Aorta (tissue), 5 donors: Measurements from ENCODE around the gene CHADL. TPM values are rescaled to one million over a fixed set of nuclear protein-coding genes. Genes with fewer than 3 reads are reported as not detected.

Source experiments
- ATAC-seq: fragments of 200-7000 bp; cut with Tn5 transposase; one replicate; pipeline ENCODE4 v1.9.1; 2022; ENCODE audit warnings: moderate library complexity; ENCODE audit not compliant: low FRiP score
- DNase-seq, 2 donors: peaks; one replicate each; pipeline ENCODE4 v3.0.0-alpha.2; 2020
- H3K27ac ChIP-seq, 2 donors: one replicate each; pipeline ENCODE4 v1.5.1; 2013; ENCODE audit warnings: low read length in 2 of 2, mild to moderate bottlenecking in 2 of 2, moderate library complexity in 2 of 2, control low read depth in 1 of 2, inconsistent platforms in 1 of 2, low read depth in 1 of 2
- H3K27me3 ChIP-seq, 2 donors: one replicate each; pipeline ENCODE4 v1.6.1; 2013; ENCODE audit warnings: control low read depth in 1 of 2, low read length in 1 of 2, mild to moderate bottlenecking in 1 of 2, moderate library complexity in 1 of 2; ENCODE audit not compliant: insufficient read depth in 2 of 2, control insufficient read depth in 1 of 2
- H3K36me3 ChIP-seq, 2 donors: one replicate each; pipeline ENCODE4 v1.6.1; 2013; ENCODE audit warnings: control low read depth in 1 of 2, low read length in 1 of 2, mild to moderate bottlenecking in 1 of 2; ENCODE audit not compliant: insufficient read depth in 2 of 2, control insufficient read depth in 1 of 2
- H3K4me1 ChIP-seq, 2 donors: one replicate each; pipeline ENCODE4 v1.6.1; 2013; ENCODE audit warnings: low read length in 2 of 2, control low read depth in 1 of 2, mild to moderate bottlenecking in 1 of 2, moderate library complexity in 1 of 2; ENCODE audit not compliant: insufficient read depth in 2 of 2, control insufficient read depth in 1 of 2
- H3K4me3 ChIP-seq, 2 donors: one replicate each; pipeline ENCODE4 v1.5.1; 2013; ENCODE audit warnings: low read length in 2 of 2, control low read depth in 1 of 2, mild to moderate bottlenecking in 1 of 2
- H3K9me3 ChIP-seq: one replicate; pipeline ENCODE4 v1.6.1; 2013; ENCODE audit warnings: mild to moderate bottlenecking, low read length; ENCODE audit not compliant: control insufficient read depth
- WGBS, 2 donors: extraction: QIAGEN DNeasy Blood & Tissue Kit; methylation state at CpG; one replicate each; pipeline ENCODE4 v1.1.7; 2013; 5-methylcytosine and 5-hydroxymethylcytosine counted together
- intact Hi-C, 2 donors: fragments of 100-400 bp; cut with DNase I; formaldehyde crosslinking; loops; one replicate each; pipeline versions ENCODE4 v1.14.2 to v1.15.0; 2022
- polyA plus RNA-seq, 2 donors: library from polyadenylated mRNA; stranded (reverse); fragments of 200-250 nt; gene quantifications; one replicate each; pipeline ENCODE4 v1.2.3, GENCODE V29; 2013
- total RNA-seq, 2 donors: library from RNA; stranded (reverse); fragmentation: NEBNext Ultra II Directional; extraction: Animal tissue kit (Norgen Biotek cat#: 25700); gene quantifications; one replicate each; pipeline ENCODE4 v1.2.1, GENCODE V29; 2021
- donor health status: healthy with polysubstance abuse.
- donor health status: Bipolar disorder and iron deficiency.
- donor health status: DM: no; HTN: no; CAD: no.
- donor health status: DM: no; HTN: no; CAD: no.
- donor health status: DM: yes; HTN: yes; CAD: no.

CHADL gene
- total and polyA plus RNA-seq, 4 donors, result 1.2 to 7.0 (median 2.7) TPM; not detected in 1

- Histone ChIP-seq H3K4me1 (no peaks in the 10 kb centered on the region), H3K27me3 (no peaks in the 10 kb centered on the region), H3K36me3 (peaks cover 2 to 10% of the 10 kb centered on the region in 2 donors), H3K4me3 (no peak overlapping the region), H3K9me3 (no peaks in the 10 kb centered on the region), H3K27ac (no peak overlapping the region)
- ATAC-seq, result peak; percentile 20
- intact Hi-C loops, result no loop called here
- WGBS, 2 donors, result 93% methylated on average over 14 of the region's 14 CpGs
- no peak for DNase-seq
Observed at GRCh38 chr22:41249442-41249841, 8.7 kb upstream of the CHADL start.

- no peak for ATAC-seq
- intact Hi-C loops, result no loop called here
- Histone ChIP-seq H3K27me3 (no peaks in the 10 kb centered on the region), H3K36me3 (peaks cover 2 to 10% of the 10 kb centered on the region in 2 donors), H3K4me3 (no peak overlapping the region), H3K9me3 (no peaks in the 10 kb centered on the region), H3K27ac (no peak overlapping the region), H3K4me1 (no peaks in the 10 kb centered on the region)
- 95% methylated on average over 10 of the region's 10 CpGs for WGBS, 2 donors
- no peak for DNase-seq
Observed at GRCh38 chr22:41248758-41249157, 8.0 kb upstream of the CHADL start.

- Histone ChIP-seq H3K36me3 (peaks cover 2 to 10% of the 10 kb centered on the region in 2 donors), H3K27ac (no peak overlapping the region), H3K4me3 (no peak overlapping the region), H3K27me3 (no peaks in the 10 kb centered on the region), H3K4me1 (no peaks in the 10 kb centered on the region), H3K9me3 (no peaks in the 10 kb centered on the region)
- intact Hi-C loops, result no loop called here
- no peak for DNase-seq
- WGBS, 2 donors, result 94 to 98% methylated on average over 7 to 15 of the region's 15 CpGs
- ATAC-seq, result no peak
Observed at GRCh38 chr22:41248314-41248713, 7.6 kb upstream of the CHADL start.

- Histone ChIP-seq H3K36me3 (peaks cover 0 to 10% of the 10 kb centered on the region in 2 donors), H3K4me3 (no peak overlapping the region), H3K27ac (no peak overlapping the region), H3K27me3 (no peaks in the 10 kb centered on the region), H3K9me3 (no peaks in the 10 kb centered on the region), H3K4me1 (no peaks in the 10 kb centered on the region)
- WGBS, 2 donors, result 88 to 89% methylated on average over 7 of the region's 7 CpGs
- DNase-seq (no peak), ATAC-seq (no peak)
- intact Hi-C loops, result no loop called here
Observed at GRCh38 chr22:41247703-41248102, 7.0 kb upstream of the CHADL start.

GRCh38 chr22:41245917-41246499 lies 5.3 kb upstream of the CHADL start:
- H3K27ac ChIP-seq, result no peak overlapping the region
- ATAC-seq (no peak), DNase-seq (no peak)
- intact Hi-C loops, result no loop called here
- H3K27me3 ChIP-seq, result no peaks in the 10 kb centered on the region
- H3K4me3 ChIP-seq, result no peak overlapping the region
- WGBS, 2 donors, result 78 to 84% methylated on average over 21 of the region's 21 CpGs
- no peaks in the 10 kb centered on the region for H3K9me3 ChIP-seq
- peaks cover 0 to 10% of the 10 kb centered on the region in 2 donors for H3K36me3 ChIP-seq
- no peaks in the 10 kb centered on the region for H3K4me1 ChIP-seq

- H3K27ac ChIP-seq, result no peak overlapping the region
- H3K9me3 ChIP-seq, result no peaks in the 10 kb centered on the region
- DNase-seq (no peak), ATAC-seq (no peak)
- intact Hi-C loops, result no loop called here
- no peaks in the 10 kb centered on the region for H3K27me3 ChIP-seq
- no peak overlapping the region for H3K4me3 ChIP-seq
- H3K4me1 ChIP-seq, result no peaks in the 10 kb centered on the region
- peaks cover 0 to 3% of the 10 kb centered on the region in 2 donors for H3K36me3 ChIP-seq
- 85 to 86% methylated on average over 6 of the region's 6 CpGs for WGBS, 2 donors
Observed at GRCh38 chr22:41243361-41243760, 2.6 kb upstream of the CHADL start.

- Histone ChIP-seq H3K4me1 (no peaks in the 10 kb centered on the region), H3K27me3 (no peaks in the 10 kb centered on the region), H3K9me3 (no peaks in the 10 kb centered on the region), H3K36me3 (peaks cover 0 to 2% of the 10 kb centered on the region in 2 donors), H3K4me3 (no peak overlapping the region), H3K27ac (no peak overlapping the region)
- intact Hi-C loops, result no loop called here
- ATAC-seq (no peak), DNase-seq (no peak)
- 95% methylated on average over 18 of the region's 18 CpGs for WGBS, 2 donors
Observed at GRCh38 chr22:41242396-41243117, 1.8 kb upstream of the CHADL start.

- H3K27ac ChIP-seq, result no peak overlapping the region
- ATAC-seq, result no peak
Observed at GRCh38 chr22:41241133-41241676, 474 bp upstream of the CHADL start.

More at GRCh38 chr22:41241133-41241676, 474 bp upstream of the CHADL start:
- H3K9me3 ChIP-seq, result no peaks in the 10 kb centered on the region
- no peak overlapping the region for H3K4me3 ChIP-seq
- no peak for DNase-seq
- no peaks in the 10 kb centered on the region for H3K4me1 ChIP-seq
- 90 to 93% methylated on average over 6 to 7 of the region's 7 CpGs for whole genome bisulfite sequencing, 2 donors
- no peaks in the 10 kb centered on the region for H3K27me3 ChIP-seq
- peaks cover 0 to 2% of the 10 kb centered on the region in 2 donors for H3K36me3 ChIP-seq
- intact Hi-C loops, result no loop called here
